GM12875 (cell line): ENCODE data around the gene C6orf132.
"Not testable (repeated sequence)": the region's sequence is repeated elsewhere in the genome, so short reads cannot be mapped to it uniquely, and the experiment has no call there.

Experiments
- H3K4me3 ChIP-seq: one replicate; pipeline ENCODE4 v1.5.1; 2011; ENCODE audit warnings: low read depth, low read length, control low read depth
- CTCF ChIP-seq: IDR thresholded peaks from 2 replicates; pipeline ENCODE4 v1.5.1; 2011; ENCODE audit warnings: low read depth, mild to moderate bottlenecking, control low read depth, inconsistent platforms, low read length, moderate library complexity, borderline replicate concordance; ENCODE audit not compliant: insufficient read depth

C6orf132 gene

GRCh38 chr6:42179945-42180313, 37.5 kb upstream of the C6orf132 start:
- no peak for TF ChIP-seq CTCF
- no peak overlapping the region for H3K4me3 ChIP-seq

DNA sequence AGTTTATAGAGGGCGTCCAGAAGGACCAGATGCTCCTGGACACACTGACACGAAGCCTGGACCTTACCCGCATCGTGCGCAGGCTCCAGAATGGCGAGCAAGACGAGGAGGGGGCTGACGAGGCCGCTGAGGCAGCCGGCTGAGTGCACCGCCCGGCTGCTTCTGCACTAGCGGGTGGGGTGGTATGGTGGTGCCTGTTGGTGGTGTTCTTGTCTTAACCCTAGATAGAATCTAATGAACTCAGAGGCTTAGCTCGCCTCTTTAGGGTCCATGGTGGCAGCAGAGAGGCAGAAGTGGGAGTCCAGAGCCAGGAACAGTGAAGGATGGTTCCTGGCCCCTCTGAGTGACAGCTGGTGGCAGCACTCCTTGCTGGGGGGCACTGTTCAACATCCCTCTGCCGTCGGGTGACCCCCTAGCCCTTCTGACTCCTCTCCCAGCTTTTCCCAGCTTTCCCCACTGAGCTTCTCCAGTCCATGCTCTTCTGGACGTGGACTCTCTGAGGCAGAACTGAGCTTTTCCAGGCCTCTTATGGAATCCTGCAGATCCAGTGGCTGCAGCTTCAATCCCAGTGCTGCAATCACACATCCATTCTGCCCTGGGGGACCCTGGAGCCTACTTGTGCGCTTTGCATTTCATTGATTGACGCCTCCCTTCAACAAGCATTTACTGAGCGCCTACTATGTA, 37.0 kb upstream of the C6orf132 start:
- H3K4me3 ChIP-seq: no peak overlapping the region
- no peak for TF ChIP-seq CTCF

- no peak for TF ChIP-seq CTCF
- no peak overlapping the region for H3K4me3 ChIP-seq
Observed at GRCh38 chr6:42177514-42178364, 35.3 kb upstream of the C6orf132 start.

DNA sequence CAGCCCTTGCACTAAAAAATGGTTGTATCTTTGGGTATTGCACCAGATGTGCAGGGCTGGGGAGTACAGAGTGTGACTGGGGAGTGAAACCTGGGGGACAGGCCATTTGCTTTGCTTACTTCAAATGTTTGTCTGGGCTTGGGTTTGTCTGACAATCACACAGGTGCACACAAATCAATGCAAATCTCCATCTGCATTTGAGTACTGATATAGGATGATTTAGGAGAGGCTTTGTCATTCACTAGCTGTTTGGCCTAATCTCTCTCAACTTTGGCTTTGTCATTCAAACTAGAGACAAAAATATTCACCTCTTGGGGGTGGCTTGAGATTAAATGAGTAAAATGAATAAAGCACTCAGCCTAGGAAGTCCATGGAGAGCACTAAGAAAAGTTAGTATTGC, 34.6 kb upstream of the C6orf132 start:
- no peak overlapping the region for H3K4me3 ChIP-seq
- TF ChIP-seq CTCF: no peak

DNA sequence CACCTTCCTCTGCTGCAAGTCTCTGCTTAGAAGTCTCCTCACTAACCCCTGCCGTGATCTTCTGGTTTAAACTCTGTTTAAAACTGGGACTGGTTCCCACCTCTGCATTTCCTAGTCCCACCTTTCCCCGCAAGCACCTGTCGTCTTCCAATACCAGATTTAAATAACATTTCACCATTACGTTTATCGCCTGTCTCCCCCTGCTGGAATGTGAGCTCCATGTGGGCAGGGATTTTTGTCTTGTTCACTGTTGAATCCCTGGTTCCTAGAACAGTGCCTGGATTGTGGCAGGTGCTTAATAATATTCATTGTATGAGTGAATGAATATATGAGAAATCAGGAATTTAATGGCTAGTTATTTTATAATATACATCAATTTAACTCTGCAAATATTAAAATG, 33.4 kb upstream of the C6orf132 start:
- no peak for TF ChIP-seq CTCF
- H3K4me3 ChIP-seq: no peak overlapping the region

- H3K4me3 ChIP-seq: no peak within 1 kb of the TSS
- TF ChIP-seq CTCF: no peak
Observed at GRCh38 chr6:42173101-42173500, 30.7 kb upstream of the C6orf132 start, which contains the start of gene GUCA1A. Gene GUCA1A, plus strand, starts transcription at chr6:42173364. Its CDS starts 250 bp downstream, at chr6:42173614.

DNA sequence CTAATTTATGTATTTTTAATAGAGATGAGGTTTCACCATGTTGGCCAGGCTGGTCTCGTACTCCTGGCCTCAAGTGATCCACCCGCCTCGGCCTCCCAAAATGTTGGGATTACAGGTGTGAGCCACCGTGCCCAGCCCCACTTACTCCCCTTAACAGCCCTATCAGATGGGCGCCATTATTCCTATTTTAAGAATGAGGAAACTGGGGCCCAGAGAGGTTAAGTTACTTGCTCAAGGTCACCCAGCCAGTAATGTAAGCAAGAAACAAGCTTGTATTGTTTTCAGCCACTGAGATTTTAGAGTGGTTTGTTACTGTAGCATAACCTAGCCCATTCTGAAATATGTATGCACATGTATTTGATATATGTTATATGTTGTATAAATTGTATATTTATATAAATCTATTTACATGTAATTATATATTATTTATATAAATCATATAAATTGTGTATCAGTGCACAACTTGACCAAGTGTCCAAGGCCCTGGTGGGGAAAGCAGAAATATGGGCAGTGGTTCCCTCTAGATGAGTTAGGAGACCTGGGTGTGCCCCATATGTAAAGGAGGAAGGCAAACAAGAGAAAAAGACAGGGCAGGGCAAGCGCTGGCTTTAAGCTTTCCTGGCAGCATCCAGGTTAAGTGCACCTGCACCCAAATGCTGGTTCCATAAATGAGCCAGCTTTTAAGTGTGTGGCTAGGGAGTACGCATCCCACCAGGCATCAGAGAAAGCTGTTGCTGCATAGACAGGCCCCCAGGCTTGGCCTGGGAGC, 29.6 kb upstream of the C6orf132 start:
- H3K4me3 ChIP-seq: no peak overlapping the region
- TF ChIP-seq CTCF: no peak

- not testable (repeated sequence) for H3K4me3 ChIP-seq
Observed at GRCh38 chr6:42169780-42170179, 27.4 kb upstream of the C6orf132 start.
